HepG2 (cell line): ENCODE measurements around the gene CDC42EP5. TPM values are rescaled to one million over a fixed set of nuclear protein-coding genes. Genes with fewer than 3 reads are reported as not detected.
A peak's percentile ranks its signal among the peaks of the same experiment; 100 is the strongest.

Experiments
- ARID2 ChIP-seq: sonication (generic); formaldehyde crosslinking; IDR thresholded peaks from 2 replicates; pipeline ENCODE4 v1.8.1; 2022; ENCODE audit warnings: mild to moderate bottlenecking, missing genetic modification reagents, borderline replicate concordance
- BCL6 ChIP-seq: IDR thresholded peaks from 2 replicates; pipeline ENCODE4 v1.6.1; 2016; ENCODE audit warnings: missing genetic modification reagents, missing compliant biosample characterization
- DR1 ChIP-seq: sonication (generic); formaldehyde crosslinking; IDR thresholded peaks from 2 replicates; pipeline ENCODE4 v1.8.0; 2021; ENCODE audit warnings: mild to moderate bottlenecking, missing genetic modification reagents, inconsistent platforms
- ELF3 ChIP-seq: IDR thresholded peaks from 2 replicates; pipeline ENCODE4 v1.6.1; 2016; ENCODE audit warnings: missing genetic modification reagents, missing compliant biosample characterization
- ESRRA ChIP-seq: sonication (generic); formaldehyde crosslinking; IDR thresholded peaks from 2 replicates; pipeline ENCODE4 v1.5.1; 2020; ENCODE audit warnings: mild to moderate bottlenecking, low read depth, missing genetic modification reagents
- FOSL1 ChIP-seq: sonication (generic); formaldehyde crosslinking; IDR thresholded peaks from 2 replicates; pipeline ENCODE4 v1.9.0; 2021; ENCODE audit warnings: missing genetic modification reagents, borderline replicate concordance
- HDAC6 ChIP-seq: fragments of 200-600 bp; sonication (generic); IDR thresholded peaks from 2 replicates; pipeline ENCODE4 v1.7.0; 2017; ENCODE audit warnings: mild to moderate bottlenecking, antibody characterized with exemption, low read length, low read depth
- KDM1A ChIP-seq: IDR thresholded peaks from 2 replicates; pipeline ENCODE4 v1.6.1; 2016; ENCODE audit warnings: missing compliant biosample characterization
- NCOA1 ChIP-seq: sonication (generic); formaldehyde crosslinking; IDR thresholded peaks from 2 replicates; pipeline ENCODE4 v1.9.0; 2021; ENCODE audit warnings: missing genetic modification reagents
- RBM22 ChIP-seq: fragments of 200-400 bp; formaldehyde crosslinking; optimal IDR thresholded peaks from 2 replicates; pipeline ENCODE3; 2017; ENCODE audit warnings: mild to moderate bottlenecking, low read length, moderate library complexity
- SMARCE1 ChIP-seq: fragments of 450-650 bp; IDR thresholded peaks from 2 replicates; pipeline ENCODE4 v1.6.1; 2017; ENCODE audit warnings: borderline replicate concordance
- SP4 ChIP-seq: sonication (generic); formaldehyde crosslinking; IDR thresholded peaks from 2 replicates; pipeline ENCODE4 v1.8.1; 2023; ENCODE audit warnings: mild to moderate bottlenecking, missing genetic modification reagents
- SRSF1 ChIP-seq: fragments of 200-400 bp; formaldehyde crosslinking; optimal IDR thresholded peaks from 2 replicates; pipeline ENCODE3; 2017; ENCODE audit warnings: mild to moderate bottlenecking, low read depth, low read length, moderate library complexity
- ZNF101 ChIP-seq: sonication (generic); formaldehyde crosslinking; IDR thresholded peaks from 2 replicates; pipeline ENCODE4 v1.4.0; 2020; ENCODE audit warnings: mild to moderate bottlenecking, low read depth, missing genetic modification reagents, borderline replicate concordance
- ZNF563 ChIP-seq: sonication (generic); formaldehyde crosslinking; IDR thresholded peaks from 2 replicates; pipeline ENCODE4 v1.8.0; 2022; ENCODE audit warnings: mild to moderate bottlenecking, moderate library complexity, missing genetic modification reagents
- ZNF703 ChIP-seq: sonication (generic); formaldehyde crosslinking; IDR thresholded peaks from 2 replicates; pipeline ENCODE4 v1.5.1; 2020; ENCODE audit warnings: missing genetic modification reagents, mild to moderate bottlenecking, moderate library complexity, borderline replicate concordance
- ZNF891 ChIP-seq: sonication (generic); formaldehyde crosslinking; IDR thresholded peaks from 2 replicates; pipeline ENCODE4 v1.5.0; 2020; ENCODE audit warnings: mild to moderate bottlenecking, missing genetic modification reagents
- polyA plus RNA-seq, 8 experiments: library from polyadenylated mRNA; depleted of rRNA in 3 of 8; stranded (reverse) in 7 of 8; unstranded in 1 of 8; fragments of >200 nt; fragmentation: Illumina TruSeq in 4 of 8; extraction: Trizol in 4 of 8; gene quantifications; 2 replicates each; pipeline versions ENCODE4 v1.2.1 to v1.2.3, GENCODE V29; 2011 to 2016; ENCODE audit warnings: low read depth in 4 of 8, missing spikeins in 1 of 8, mixed read lengths in 1 of 8; ENCODE audit not compliant: insufficient read depth in 1 of 8
- total RNA-seq, 5 experiments: library from RNA; depleted of rRNA; stranded (reverse); fragments of >200 nt; fragmentation: Illumina TruSeq; extraction: Trizol; gene quantifications; 2 replicates each; pipeline ENCODE4 v1.2.3, GENCODE V29; 2016; ENCODE audit warnings: low read depth in 1 of 5
- TF ChIP-seq, protein P1 (sequence below): sonication (generic); formaldehyde crosslinking; IDR thresholded peaks from 2 replicates; pipeline ENCODE4 v1.8.1; 2023; ENCODE audit warnings: mild to moderate bottlenecking, missing genetic modification reagents
- TF ChIP-seq, protein P2 (sequence below): IDR thresholded peaks from 2 replicates; pipeline ENCODE4 v1.6.1; 2016; ENCODE audit warnings: mild to moderate bottlenecking
- TF ChIP-seq, protein P3 (sequence below): sonication (generic); formaldehyde crosslinking; IDR thresholded peaks from 2 replicates; pipeline ENCODE4 v1.8.0; 2022; ENCODE audit warnings: low read depth, missing genetic modification reagents
- TF ChIP-seq, protein P4 (sequence below): sonication (generic); formaldehyde crosslinking; conservative IDR thresholded peaks from 2 replicates; pipeline ENCODE4 v1.8.0; 2022; ENCODE audit warnings: mild to moderate bottlenecking, moderate library complexity, missing genetic modification reagents
- TF ChIP-seq, protein P5 (sequence below): sonication (generic); formaldehyde crosslinking; IDR thresholded peaks from 2 replicates; pipeline ENCODE4 v1.8.0; 2022; ENCODE audit warnings: missing genetic modification reagents, low read depth, mild to moderate bottlenecking, borderline replicate concordance

Gene CDC42EP5
- total and polyA plus RNA-seq, 2 of the 13 experiments (the other 11 are each of a cell fraction or from before 2014, with no cell fraction given) = 0.41 to 1.6 TPM

DNA sequence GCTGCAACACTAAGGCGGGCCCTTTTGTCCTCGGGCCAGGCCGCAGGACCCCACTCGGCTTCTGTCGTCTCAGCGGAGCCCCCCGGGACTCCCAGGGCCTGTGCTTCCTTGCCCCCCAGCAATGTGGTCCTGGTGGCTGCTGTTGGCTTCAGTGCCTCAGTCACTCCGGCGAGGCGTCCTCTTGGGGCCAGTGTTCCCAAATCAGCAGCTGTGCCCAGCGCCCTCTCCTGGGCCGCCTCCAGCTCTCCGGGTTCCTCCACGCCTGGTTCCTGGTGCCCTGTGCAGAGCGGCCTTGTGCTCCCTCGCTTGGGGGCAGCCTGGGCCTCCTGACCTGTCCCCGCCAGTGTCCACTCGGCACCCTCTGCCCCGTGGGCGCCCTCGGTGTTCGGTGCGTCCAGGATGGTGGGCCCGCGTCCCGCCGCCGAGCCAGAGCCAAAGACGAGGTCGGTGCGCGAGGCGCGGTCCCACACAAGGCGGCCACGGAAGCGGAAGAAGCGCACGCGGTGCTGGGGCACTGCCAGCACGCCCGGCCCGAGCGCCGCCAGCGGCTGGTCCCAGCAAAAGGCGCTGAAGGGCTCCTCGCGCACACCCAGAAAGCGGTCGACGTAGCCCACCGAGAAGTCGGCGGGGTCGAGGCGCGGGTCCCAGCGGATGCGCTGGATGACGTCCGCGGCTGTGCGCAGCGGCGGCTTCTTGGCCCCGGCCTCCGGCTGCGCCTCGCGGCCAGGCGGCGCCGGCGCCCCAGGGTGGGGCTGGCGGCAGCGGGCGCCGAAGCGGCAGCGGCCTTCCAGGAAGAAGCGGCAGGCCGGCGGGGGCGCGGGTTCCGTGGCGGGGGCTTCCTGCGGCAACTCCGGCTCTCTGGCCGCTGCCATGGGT is 10.2 kb downstream of the CDC42EP5 start (continued):
- TF ChIP-seq ZNF101 (CRISPR knock-in tag) = no peak
- peak; percentile 34 for TF ChIP-seq SP4 (CRISPR knock-in tag)
- peak; percentile 40; the same call in 1 of the 2 replicates for TF ChIP-seq ZNF563 (CRISPR knock-in tag)
- peak; percentile 33; the same call in 1 of the 2 replicates for TF ChIP-seq DR1 (CRISPR knock-in tag)
- TF ChIP-seq, protein P1, sequence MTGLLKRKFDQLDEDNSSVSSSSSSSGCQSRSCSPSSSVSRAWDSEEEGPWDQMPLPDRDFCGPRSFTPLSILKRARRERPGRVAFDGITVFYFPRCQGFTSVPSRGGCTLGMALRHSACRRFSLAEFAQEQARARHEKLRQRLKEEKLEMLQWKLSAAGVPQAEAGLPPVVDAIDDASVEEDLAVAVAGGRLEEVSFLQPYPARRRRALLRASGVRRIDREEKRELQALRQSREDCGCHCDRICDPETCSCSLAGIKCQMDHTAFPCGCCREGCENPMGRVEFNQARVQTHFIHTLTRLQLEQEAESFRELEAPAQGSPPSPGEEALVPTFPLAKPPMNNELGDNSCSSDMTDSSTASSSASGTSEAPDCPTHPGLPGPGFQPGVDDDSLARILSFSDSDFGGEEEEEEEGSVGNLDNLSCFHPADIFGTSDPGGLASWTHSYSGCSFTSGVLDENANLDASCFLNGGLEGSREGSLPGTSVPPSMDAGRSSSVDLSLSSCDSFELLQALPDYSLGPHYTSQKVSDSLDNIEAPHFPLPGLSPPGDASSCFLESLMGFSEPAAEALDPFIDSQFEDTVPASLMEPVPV (CRISPR knock-in tag) = peak; percentile 74; the same call in 1 of the 2 replicates
- TF ChIP-seq ARID2 (CRISPR knock-in tag) = peak; percentile 98
- no peak for TF ChIP-seq HDAC6
- TF ChIP-seq FOSL1 = 0 out of 2 replicates have a peak, but pooled peaks have one; percentile 18
- TF ChIP-seq, protein P2, sequence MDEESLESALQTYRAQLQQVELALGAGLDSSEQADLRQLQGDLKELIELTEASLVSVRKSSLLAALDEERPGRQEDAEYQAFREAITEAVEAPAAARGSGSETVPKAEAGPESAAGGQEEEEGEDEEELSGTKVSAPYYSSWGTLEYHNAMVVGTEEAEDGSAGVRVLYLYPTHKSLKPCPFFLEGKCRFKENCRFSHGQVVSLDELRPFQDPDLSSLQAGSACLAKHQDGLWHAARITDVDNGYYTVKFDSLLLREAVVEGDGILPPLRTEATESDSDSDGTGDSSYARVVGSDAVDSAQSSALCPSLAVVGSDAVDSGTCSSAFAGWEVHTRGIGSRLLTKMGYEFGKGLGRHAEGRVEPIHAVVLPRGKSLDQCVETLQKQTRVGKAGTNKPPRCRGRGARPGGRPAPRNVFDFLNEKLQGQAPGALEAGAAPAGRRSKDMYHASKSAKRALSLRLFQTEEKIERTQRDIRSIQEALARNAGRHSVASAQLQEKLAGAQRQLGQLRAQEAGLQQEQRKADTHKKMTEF = peak; percentile 55; the same call in 1 of the 2 replicates
- TF ChIP-seq ESRRA (CRISPR knock-in tag) = no peak
- no peak for TF ChIP-seq KDM1A (CRISPR knock-in tag)
- peak; percentile 72 for TF ChIP-seq RBM22
- TF ChIP-seq SRSF1 = peak; percentile 63
- TF ChIP-seq ZNF891 (CRISPR knock-in tag) = no peak
- TF ChIP-seq, protein P3, sequence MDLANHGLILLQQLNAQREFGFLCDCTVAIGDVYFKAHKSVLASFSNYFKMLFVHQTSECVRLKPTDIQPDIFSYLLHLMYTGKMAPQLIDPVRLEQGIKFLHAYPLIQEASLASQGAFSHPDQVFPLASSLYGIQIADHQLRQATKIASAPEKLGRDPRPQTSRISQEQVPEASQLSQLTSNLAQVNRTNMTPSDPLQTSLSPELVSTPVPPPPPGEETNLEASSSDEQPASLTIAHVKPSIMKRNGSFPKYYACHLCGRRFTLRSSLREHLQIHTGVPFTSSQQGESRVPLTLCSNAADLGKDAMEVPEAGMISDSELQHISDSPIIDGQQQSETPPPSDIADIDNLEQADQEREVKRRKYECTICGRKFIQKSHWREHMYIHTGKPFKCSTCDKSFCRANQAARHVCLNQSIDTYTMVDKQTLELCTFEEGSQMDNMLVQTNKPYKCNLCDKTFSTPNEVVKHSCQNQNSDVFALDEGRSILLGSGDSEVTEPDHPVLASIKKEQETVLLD (CRISPR knock-in tag) = peak; percentile 29; the same call in 1 of the 2 replicates
- TF ChIP-seq ZNF703 (CRISPR knock-in tag) = peak; percentile 60; the same call in 1 of the 2 replicates
- TF ChIP-seq, protein P4, sequence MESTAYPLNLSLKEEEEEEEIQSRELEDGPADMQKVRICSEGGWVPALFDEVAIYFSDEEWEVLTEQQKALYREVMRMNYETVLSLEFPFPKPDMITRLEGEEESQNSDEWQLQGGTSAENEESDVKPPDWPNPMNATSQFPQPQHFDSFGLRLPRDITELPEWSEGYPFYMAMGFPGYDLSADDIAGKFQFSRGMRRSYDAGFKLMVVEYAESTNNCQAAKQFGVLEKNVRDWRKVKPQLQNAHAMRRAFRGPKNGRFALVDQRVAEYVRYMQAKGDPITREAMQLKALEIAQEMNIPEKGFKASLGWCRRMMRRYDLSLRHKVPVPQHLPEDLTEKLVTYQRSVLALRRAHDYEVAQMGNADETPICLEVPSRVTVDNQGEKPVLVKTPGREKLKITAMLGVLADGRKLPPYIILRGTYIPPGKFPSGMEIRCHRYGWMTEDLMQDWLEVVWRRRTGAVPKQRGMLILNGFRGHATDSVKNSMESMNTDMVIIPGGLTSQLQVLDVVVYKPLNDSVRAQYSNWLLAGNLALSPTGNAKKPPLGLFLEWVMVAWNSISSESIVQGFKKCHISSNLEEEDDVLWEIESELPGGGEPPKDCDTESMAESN = peak; percentile 80
- peak; percentile 87 for TF ChIP-seq NCOA1 (CRISPR knock-in tag)
- TF ChIP-seq, protein P5, sequence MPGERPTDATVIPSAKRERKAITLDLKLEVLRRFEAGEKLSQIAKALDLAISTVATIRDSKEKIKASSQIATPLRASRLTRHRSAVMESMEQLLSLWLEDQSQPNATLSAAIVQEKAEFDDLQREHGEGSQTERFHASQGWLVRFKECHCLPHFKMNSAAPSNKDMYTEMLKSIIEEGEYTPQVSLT (CRISPR knock-in tag) = no peak
- TF ChIP-seq ELF3 = peak; percentile 61; the same call in 1 of the 2 replicates
- no peak for TF ChIP-seq SMARCE1
- 0 out of 2 replicates have a peak, but pooled peaks have one; percentile 10 for TF ChIP-seq BCL6 (CRISPR knock-in tag)
